Measurements from ENCODE around the gene ADM5. TPM values are rescaled to one million over a fixed set of nuclear protein-coding genes. Genes with fewer than 3 reads are reported as not detected.

Gene ADM5
- total and polyA plus RNA-seq, 11 donors, result 0.14 to 1.6 (median 0.60) TPM; not detected in 1

GRCh38 chr19:49676136-49676783 is 13.1 kb upstream of the ADM5 start:
- H3K27me3 ChIP-seq, result no peaks in the 10 kb centered on the region
- peak overlapping the region; percentile 76 to 97 (median 92) for H3K27ac ChIP-seq
- peaks cover 0 to 53% (median 40%) of the 10 kb centered on the region in 12 donors for H3K4me1 ChIP-seq
- peak; percentile 37 to 55 (median 46) for ATAC-seq
- TF ChIP-seq POLR2A (IDR thresholded peaks at IDR 0.05), result peak in 1 of 2 donors; percentile 54
- TF ChIP-seq, protein P1, sequence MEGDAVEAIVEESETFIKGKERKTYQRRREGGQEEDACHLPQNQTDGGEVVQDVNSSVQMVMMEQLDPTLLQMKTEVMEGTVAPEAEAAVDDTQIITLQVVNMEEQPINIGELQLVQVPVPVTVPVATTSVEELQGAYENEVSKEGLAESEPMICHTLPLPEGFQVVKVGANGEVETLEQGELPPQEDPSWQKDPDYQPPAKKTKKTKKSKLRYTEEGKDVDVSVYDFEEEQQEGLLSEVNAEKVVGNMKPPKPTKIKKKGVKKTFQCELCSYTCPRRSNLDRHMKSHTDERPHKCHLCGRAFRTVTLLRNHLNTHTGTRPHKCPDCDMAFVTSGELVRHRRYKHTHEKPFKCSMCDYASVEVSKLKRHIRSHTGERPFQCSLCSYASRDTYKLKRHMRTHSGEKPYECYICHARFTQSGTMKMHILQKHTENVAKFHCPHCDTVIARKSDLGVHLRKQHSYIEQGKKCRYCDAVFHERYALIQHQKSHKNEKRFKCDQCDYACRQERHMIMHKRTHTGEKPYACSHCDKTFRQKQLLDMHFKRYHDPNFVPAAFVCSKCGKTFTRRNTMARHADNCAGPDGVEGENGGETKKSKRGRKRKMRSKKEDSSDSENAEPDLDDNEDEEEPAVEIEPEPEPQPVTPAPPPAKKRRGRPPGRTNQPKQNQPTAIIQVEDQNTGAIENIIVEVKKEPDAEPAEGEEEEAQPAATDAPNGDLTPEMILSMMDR (IDR thresholded peaks at IDR 0.05), result no peak
- intact Hi-C loops (cut with DNase I), result loop anchor here in 7 of 10 donors (1.0 to 10.0 kb wide), 12 partner anchors 35 to 191 kb away; partner anchors contain the start of genes PRR12 (in 3 of the 7), PNKP (in 2 of the 7), RPS11 (in 2 of the 7) and RRAS (in 2 of the 7)
- H3K4me3 ChIP-seq, result peak overlapping the region in 11 of 12 donors; percentile 7 to 100 (median 48)
- H3K36me3 ChIP-seq, result peaks cover 0 to 5% (median 4%) of the 10 kb centered on the region in 9 donors
- no peaks in the 10 kb centered on the region for H3K9me3 ChIP-seq
- 1 to 4% (median 2%) methylated on average over 26 to 27 of the region's 27 CpGs for WGBS, 4 donors
- DNase-seq, result peak; percentile 87 to 90 (median 88)

DNA sequence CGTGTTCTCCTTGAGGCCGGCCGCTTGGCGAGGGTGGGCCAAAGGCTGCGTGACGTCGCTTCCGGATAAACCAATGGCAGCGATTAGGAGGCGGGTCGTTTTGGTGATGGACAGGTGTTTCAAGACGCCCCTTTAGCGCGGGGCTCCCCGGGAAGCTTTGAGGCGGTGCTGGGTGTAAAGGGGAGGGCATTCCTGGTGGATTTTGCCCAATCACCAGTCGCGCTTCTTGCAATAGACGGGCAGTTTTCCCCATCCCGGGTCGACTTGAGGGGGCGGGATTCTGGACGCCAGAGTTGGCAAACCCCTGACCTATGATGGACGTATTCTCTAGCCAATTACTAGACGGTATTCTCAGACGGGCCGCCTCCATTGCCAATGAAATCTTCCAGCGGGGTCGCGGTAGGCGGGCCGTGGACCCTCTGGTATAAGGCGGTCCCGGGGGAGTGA is 12.6 kb upstream of the ADM5 start:
- H3K9me3 ChIP-seq, result no peaks in the 10 kb centered on the region
- peaks cover 0 to 57% (median 41%) of the 10 kb centered on the region in 12 donors for H3K4me1 ChIP-seq
- intact Hi-C loops (cut with DNase I), result loop anchor here in 7 of 10 donors (1.0 to 10.0 kb wide), 14 partner anchors 36 to 234 kb away; partner anchors contain the start of genes PRR12 (in 3 of the 7), PNKP (in 2 of the 7), RPS11 (in 2 of the 7) and RRAS (in 2 of the 7)

DNA sequence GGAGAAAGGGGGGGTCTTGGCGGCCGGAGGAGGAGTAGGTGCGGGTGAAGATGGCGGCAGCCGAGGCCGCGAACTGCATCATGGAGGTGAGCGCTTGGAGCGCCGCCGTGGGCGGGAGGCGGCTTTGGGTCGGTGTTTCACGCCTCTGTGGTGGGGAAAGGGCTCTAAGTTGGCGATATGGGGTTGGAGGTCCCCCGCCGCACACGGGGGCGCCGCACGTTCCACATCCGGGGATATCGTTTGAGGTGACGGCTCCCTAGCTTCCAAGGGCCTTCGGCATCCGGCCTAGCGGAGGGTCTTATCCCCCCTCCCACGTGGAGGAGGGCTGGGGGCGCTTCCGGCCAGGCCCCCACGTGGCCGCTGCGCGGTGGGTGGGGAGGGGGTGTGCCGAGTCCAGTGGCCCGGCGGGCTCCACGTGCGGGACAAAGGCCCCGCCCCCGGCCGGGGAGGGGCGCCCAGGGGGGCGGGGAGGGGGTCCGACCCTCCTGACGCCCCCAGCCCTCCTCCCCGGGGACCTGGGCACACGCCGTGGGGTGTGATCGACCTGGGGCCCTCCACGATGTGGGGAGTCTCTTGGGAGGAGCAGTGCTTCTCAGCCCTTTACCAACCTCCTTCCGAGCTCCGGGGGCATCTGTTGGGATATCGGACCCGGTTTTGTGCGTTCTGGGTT is 12.0 kb upstream of the ADM5 start, which contains the start of gene PRMT1:
TSS of gene PRMT1 (plus strand) at position 41 of the 670 bp plus-strand sequence. CDS start at position 51, 10 bp downstream.
- intact Hi-C loops (cut with DNase I), result loop anchor here in 7 of 10 donors (1.0 to 10.0 kb wide), 13 partner anchors 37 to 234 kb away; partner anchors contain the start of genes PRR12 (in 3 of the 7), PNKP (in 2 of the 7), RPS11 (in 2 of the 7) and AP2A1 (in 1 of the 7)
- WGBS, 4 donors, result 0 to 1% (median 0%) methylated on average over 15 to 57 of the region's 57 CpGs
- peak in 1 of 2 donors; percentile 86 for TF ChIP-seq POLR2A (IDR thresholded peaks at IDR 0.05)
- TF ChIP-seq, protein P1 (IDR thresholded peaks at IDR 0.05), result no peak

More for the DNA sequence above, 12.6 kb upstream of the ADM5 start:
- H3K4me3 ChIP-seq, result peak overlapping the region; percentile 71 to 100 (median 94)
- DNase-seq, result peak; percentile 99 to 100 (median 100)
- ATAC-seq, result peak; percentile 87 to 92 (median 91)
- peak overlapping the region; percentile 80 to 100 (median 95) for H3K27ac ChIP-seq
- H3K36me3 ChIP-seq, result peaks cover 0 to 11% (median 10%) of the 10 kb centered on the region in 9 donors
- TF ChIP-seq, protein P1 (IDR thresholded peaks at IDR 0.05), result no peak
- TF ChIP-seq POLR2A (IDR thresholded peaks at IDR 0.05), result no peak
- no peaks in the 10 kb centered on the region for H3K27me3 ChIP-seq
- 0 to 1% (median 0%) methylated on average over 10 to 34 of the region's 34 CpGs for WGBS, 4 donors

More for the DNA sequence above, 12.0 kb upstream of the ADM5 start, which contains the start of gene PRMT1:
- H3K27me3 ChIP-seq, result no peaks in the 10 kb centered on the region
- no peaks in the 10 kb centered on the region for H3K9me3 ChIP-seq
- peak within 1 kb of the TSS; percentile 71 to 100 (median 94) for H3K4me3 ChIP-seq
- peak within 1 kb of the TSS; percentile 80 to 100 (median 95) for H3K27ac ChIP-seq
- peak in 2 of 4 donors; percentile 5 to 20 for ATAC-seq
- H3K36me3 ChIP-seq, result peaks cover 0 to 17% (median 15%) of the 10 kb centered on the region in 9 donors
- DNase-seq, result peak in 1 of 5 donors; percentile 77
- peaks cover 0 to 54% (median 38%) of the 10 kb centered on the region in 12 donors for H3K4me1 ChIP-seq
